ENCODE results near the gene RAB36. TPM values are rescaled to one million over a fixed set of nuclear protein-coding genes. Genes with fewer than 3 reads are reported as not detected.

RAB36 gene
- polyA plus RNA-seq, 1 donor from 2014 or later = 3.2 TPM

GRCh38 chr22:23105304-23105703 lies 40.0 kb upstream of the RAB36 start:
- Histone ChIP-seq H3K9ac (ENCODE audit: low read length) (no peak overlapping the region), H3K9me3 (ENCODE audit: low read length) (no peaks in the 10 kb centered on the region), H3F3A (ENCODE audit: insufficient read depth, low read length, poor library complexity, severe bottlenecking) (no peaks in the 10 kb centered on the region), H3K4me3 (ENCODE audit: low read length) (no peak overlapping the region), H3K27ac (ENCODE audit: low read length) (no peak overlapping the region), H3K27me3 (ENCODE audit: insufficient read depth, low read depth, low read length) (no peaks in the 10 kb centered on the region), H4K20me1 (ENCODE audit: insufficient read depth) (no peaks in the 10 kb centered on the region), H3K9me2 (ENCODE audit: insufficient read depth, low read length) (no peaks in the 10 kb centered on the region), H3K4me2 (ENCODE audit: low read length) (no peak overlapping the region), H3K36me3 (ENCODE audit: insufficient read depth, low read length) (no peaks in the 10 kb centered on the region), H2AFZ (ENCODE audit: low read depth, low read length) (no peak overlapping the region), H3K79me2 (replicated peaks; ENCODE audit: insufficient read depth, low read length) (no peaks in the 10 kb centered on the region)
- TF ChIP-seq POLR2AphosphoS5 (IDR thresholded peaks at IDR 0.05) = no peak
- TF ChIP-seq TAF1 (IDR thresholded peaks at IDR 0.05; ENCODE audit: low read depth) = no peak
- TF ChIP-seq RAD21 (conservative IDR thresholded peaks at IDR 0.05) = no peak
- TF ChIP-seq EZH2 (IDR thresholded peaks at IDR 0.05; ENCODE audit: borderline replicate concordance, insufficient read depth, low read length, poor library complexity, severe bottlenecking) = no peak
- TF ChIP-seq SMC3 (conservative IDR thresholded peaks at IDR 0.05; ENCODE audit: poor library complexity) = no peak
- no peak for TF ChIP-seq CTCF (IDR thresholded peaks at IDR 0.05; ENCODE audit: poor library complexity, severe bottlenecking)
- TF ChIP-seq REST (IDR thresholded peaks at IDR 0.05; ENCODE audit: borderline replicate concordance) = no peak
- no peak for TF ChIP-seq MXI1 (conservative IDR thresholded peaks at IDR 0.05; ENCODE audit: poor library complexity, severe bottlenecking)
- TF ChIP-seq EP300 (conservative IDR thresholded peaks at IDR 0.05; ENCODE audit: poor library complexity, severe bottlenecking) = no peak

- no peak overlapping the region for H2AFZ ChIP-seq (ENCODE audit: low read depth, low read length)
- H3K9ac ChIP-seq (ENCODE audit: low read length) = no peak overlapping the region
- no peaks in the 10 kb centered on the region for H3K79me2 ChIP-seq (replicated peaks; ENCODE audit: insufficient read depth, low read length)
- no peaks in the 10 kb centered on the region for H3K27me3 ChIP-seq (ENCODE audit: insufficient read depth, low read depth, low read length)
- H3K4me3 ChIP-seq (ENCODE audit: low read length) = no peak overlapping the region
- H3K4me2 ChIP-seq (ENCODE audit: low read length) = no peak overlapping the region
- H3K9me2 ChIP-seq (ENCODE audit: insufficient read depth, low read length) = no peaks in the 10 kb centered on the region
- no peaks in the 10 kb centered on the region for H3K9me3 ChIP-seq (ENCODE audit: low read length)
- no peaks in the 10 kb centered on the region for H4K20me1 ChIP-seq (ENCODE audit: insufficient read depth)
- TF ChIP-seq TAF1 (IDR thresholded peaks at IDR 0.05; ENCODE audit: low read depth) = no peak
- no peak for TF ChIP-seq CTCF (IDR thresholded peaks at IDR 0.05; ENCODE audit: poor library complexity, severe bottlenecking)
- TF ChIP-seq EZH2 (IDR thresholded peaks at IDR 0.05; ENCODE audit: borderline replicate concordance, insufficient read depth, low read length, poor library complexity, severe bottlenecking) = no peak
- no peak for TF ChIP-seq SMC3 (conservative IDR thresholded peaks at IDR 0.05; ENCODE audit: poor library complexity)
- no peak for TF ChIP-seq EP300 (conservative IDR thresholded peaks at IDR 0.05; ENCODE audit: poor library complexity, severe bottlenecking)
- no peak overlapping the region for H3K27ac ChIP-seq (ENCODE audit: low read length)
- no peaks in the 10 kb centered on the region for H3F3A ChIP-seq (ENCODE audit: insufficient read depth, low read length, poor library complexity, severe bottlenecking)
- no peaks in the 10 kb centered on the region for H3K36me3 ChIP-seq (ENCODE audit: insufficient read depth, low read length)
These were observed 39.4 kb upstream of the RAB36 start for GRCh38 chr22:23105919-23106318.

Data from neural cell (in vitro differentiated cells).